Measurements from ENCODE around the gene ARMH4.

DNA sequence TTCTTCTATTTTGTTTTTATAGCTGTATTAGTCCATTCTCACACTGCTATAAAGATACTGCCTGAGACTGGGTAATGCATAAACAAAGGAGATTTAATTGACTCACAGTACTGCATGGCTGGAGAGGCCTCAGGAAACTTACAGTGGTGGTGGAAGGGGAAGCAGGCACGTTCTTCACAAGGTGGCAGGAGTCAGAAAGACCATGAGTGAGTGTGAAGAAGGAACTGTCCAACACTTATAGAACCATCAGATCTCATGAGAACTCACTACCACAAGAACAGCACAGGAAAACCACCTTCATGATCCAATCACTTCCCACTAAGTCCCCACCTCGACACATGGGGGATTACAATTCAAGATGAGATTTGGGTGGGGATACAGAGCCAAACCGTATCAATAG lies 42.3 kb downstream of the ARMH4 start:
- TF ChIP-seq, protein P1, sequence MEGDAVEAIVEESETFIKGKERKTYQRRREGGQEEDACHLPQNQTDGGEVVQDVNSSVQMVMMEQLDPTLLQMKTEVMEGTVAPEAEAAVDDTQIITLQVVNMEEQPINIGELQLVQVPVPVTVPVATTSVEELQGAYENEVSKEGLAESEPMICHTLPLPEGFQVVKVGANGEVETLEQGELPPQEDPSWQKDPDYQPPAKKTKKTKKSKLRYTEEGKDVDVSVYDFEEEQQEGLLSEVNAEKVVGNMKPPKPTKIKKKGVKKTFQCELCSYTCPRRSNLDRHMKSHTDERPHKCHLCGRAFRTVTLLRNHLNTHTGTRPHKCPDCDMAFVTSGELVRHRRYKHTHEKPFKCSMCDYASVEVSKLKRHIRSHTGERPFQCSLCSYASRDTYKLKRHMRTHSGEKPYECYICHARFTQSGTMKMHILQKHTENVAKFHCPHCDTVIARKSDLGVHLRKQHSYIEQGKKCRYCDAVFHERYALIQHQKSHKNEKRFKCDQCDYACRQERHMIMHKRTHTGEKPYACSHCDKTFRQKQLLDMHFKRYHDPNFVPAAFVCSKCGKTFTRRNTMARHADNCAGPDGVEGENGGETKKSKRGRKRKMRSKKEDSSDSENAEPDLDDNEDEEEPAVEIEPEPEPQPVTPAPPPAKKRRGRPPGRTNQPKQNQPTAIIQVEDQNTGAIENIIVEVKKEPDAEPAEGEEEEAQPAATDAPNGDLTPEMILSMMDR (IDR thresholded peaks at IDR 0.05): no peak
- TF ChIP-seq POLR2A (IDR thresholded peaks at IDR 0.05) (no peak), POLR2AphosphoS5 (IDR thresholded peaks at IDR 0.05) (no peak)

All from prostate gland (tissue), 2 donors.